HG03108 (cell line): ENCODE measurements around the gene FOXC2.
"Not testable (repeated sequence)": the region's sequence is repeated elsewhere in the genome, so short reads cannot be mapped to it uniquely, and the experiment has no call there.

Experiments
- ATAC-seq: cut with Tn5 transposase; IDR thresholded peaks from one replicate; pipeline ENCODE4 v1.9.1; 2021; ENCODE audit warnings: moderate library complexity; ENCODE audit not compliant: unreplicated experiment

The FOXC2 gene

GRCh38 chr16:86584726-86585721 is 18.4 kb downstream of the FOXC2 start:
- ATAC-seq = no peak

GRCh38 chr16:86585821-86586611 is 19.4 kb downstream of the FOXC2 start:
- ATAC-seq = no peak

GRCh38 chr16:86587487-86587886 is 20.9 kb downstream of the FOXC2 start:
- no peak for ATAC-seq

- ATAC-seq = not testable (repeated sequence)
These were observed 21.3 kb downstream of the FOXC2 start for GRCh38 chr16:86587955-86588354.

- no peak for ATAC-seq
These were observed 24.0 kb downstream of the FOXC2 start for GRCh38 chr16:86590501-86591144.

GRCh38 chr16:86591270-86591669 is 24.6 kb downstream of the FOXC2 start:
- no peak for ATAC-seq

GRCh38 chr16:86593913-86594620 is 27.4 kb downstream of the FOXC2 start:
- no peak for ATAC-seq

GRCh38 chr16:86594721-86595120 is 28.1 kb downstream of the FOXC2 start:
- no peak for ATAC-seq

GRCh38 chr16:86595983-86596605 is 29.5 kb downstream of the FOXC2 start:
- ATAC-seq = no peak

- no peak for ATAC-seq
These were observed 30.7 kb downstream of the FOXC2 start for GRCh38 chr16:86597126-86597879.

GRCh38 chr16:86597880-86598606 is 31.4 kb downstream of the FOXC2 start:
- ATAC-seq = no peak

- ATAC-seq = no peak
These were observed 32.3 kb downstream of the FOXC2 start for GRCh38 chr16:86598607-86599565.

- ATAC-seq = no peak
These were observed 34.7 kb downstream of the FOXC2 start for GRCh38 chr16:86601356-86601755.

- ATAC-seq = no peak
These were observed 35.9 kb downstream of the FOXC2 start for GRCh38 chr16:86602521-86602920.

GRCh38 chr16:86604436-86605193 is 38.0 kb downstream of the FOXC2 start:
- no peak for ATAC-seq

GRCh38 chr16:86605950-86606349 is 39.3 kb downstream of the FOXC2 start:
- ATAC-seq = no peak

- no peak for ATAC-seq
These were observed 41.7 kb downstream of the FOXC2 start for GRCh38 chr16:86608301-86608747.
